Activated CD8-positive, alpha-beta memory T cell treated with anti-CD3 and anti-CD28 coated beads, Interleukin-2, amount 50 U/mL, for 24 hours (primary cell): ENCODE data around the gene NOX3.

Experiments used
- DNase-seq: peaks from one replicate; pipeline ENCODE4 v3.0.0-alpha.2; 2020; ENCODE audit errors: extremely low read depth

The NOX3 gene

GRCh38 chr6:155436981-155437749, 18.5 kb downstream of the NOX3 start:
- no peak for DNase-seq

- DNase-seq = no peak
Measured at GRCh38 chr6:155434829-155435423, 20.7 kb downstream of the NOX3 start.

GRCh38 chr6:155434096-155434495, 21.5 kb downstream of the NOX3 start:
- DNase-seq = no peak

- no peak for DNase-seq
Measured at GRCh38 chr6:155432293-155432692, 23.3 kb downstream of the NOX3 start.

- DNase-seq = no peak
Measured at GRCh38 chr6:155429321-155429893, 26.2 kb downstream of the NOX3 start.

- no peak for DNase-seq
Measured at GRCh38 chr6:155426408-155426945, 29.2 kb downstream of the NOX3 start.

GRCh38 chr6:155424181-155424580, 31.5 kb downstream of the NOX3 start:
- no peak for DNase-seq

- no peak for DNase-seq
Measured at GRCh38 chr6:155422635-155423034, 33.0 kb downstream of the NOX3 start.

- no peak for DNase-seq
Measured at GRCh38 chr6:155420492-155420891, 35.1 kb downstream of the NOX3 start.

- DNase-seq = no peak
Measured at GRCh38 chr6:155419161-155419560, 36.5 kb downstream of the NOX3 start.

GRCh38 chr6:155418017-155418761, 37.5 kb downstream of the NOX3 start:
- DNase-seq = peak; percentile 44

- DNase-seq = no peak
Measured at GRCh38 chr6:155417454-155417853, 38.2 kb downstream of the NOX3 start.

GRCh38 chr6:155415953-155416352, 39.7 kb downstream of the NOX3 start:
- DNase-seq = no peak

- DNase-seq = no peak
Measured at GRCh38 chr6:155414049-155414448, 41.6 kb downstream of the NOX3 start.

- no peak for DNase-seq
Measured at GRCh38 chr6:155412335-155412734, 43.3 kb downstream of the NOX3 start.

- no peak for DNase-seq
Measured at GRCh38 chr6:155411154-155412052, 44.2 kb downstream of the NOX3 start.

- no peak for DNase-seq
Measured at GRCh38 chr6:155409391-155409790, 46.2 kb downstream of the NOX3 start.

- DNase-seq = no peak
Measured at GRCh38 chr6:155408981-155409380, 46.7 kb downstream of the NOX3 start.

GRCh38 chr6:155408231-155408630, 47.4 kb downstream of the NOX3 start:
- no peak for DNase-seq

- DNase-seq = no peak
Measured at GRCh38 chr6:155406801-155407200, 48.8 kb downstream of the NOX3 start.

- DNase-seq = no peak
Measured at GRCh38 chr6:155404937-155405336, 50.7 kb downstream of the NOX3 start.
